T follicular helper cell (primary cell): ENCODE measurements around the gene NDUFS2.

Experiments used
- DNase-seq: peaks from one replicate; pipeline ENCODE4 v3.0.0-alpha.2; 2020; ENCODE audit warnings: low read depth

Gene NDUFS2

DNA sequence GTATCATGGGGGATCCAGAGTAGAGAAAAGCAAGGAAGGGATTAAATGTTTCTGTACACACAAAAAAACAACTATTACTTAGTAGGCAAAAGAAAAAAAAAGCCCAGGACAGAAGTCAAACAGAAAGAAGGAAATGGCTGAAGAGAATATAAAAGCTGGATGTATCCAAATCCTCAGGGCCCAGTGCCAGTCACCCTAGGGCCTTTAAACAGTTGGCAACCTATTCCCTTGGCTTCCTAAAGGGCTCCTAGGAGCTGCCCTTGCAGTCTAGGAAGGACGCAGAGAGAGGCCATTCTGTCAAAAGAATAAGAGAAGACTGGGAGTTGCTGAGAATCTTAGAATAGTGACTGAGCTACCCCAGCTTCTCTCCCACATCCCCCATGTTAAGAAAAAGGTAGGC lies 29.8 kb upstream of the NDUFS2 start:
- no peak for DNase-seq

DNA sequence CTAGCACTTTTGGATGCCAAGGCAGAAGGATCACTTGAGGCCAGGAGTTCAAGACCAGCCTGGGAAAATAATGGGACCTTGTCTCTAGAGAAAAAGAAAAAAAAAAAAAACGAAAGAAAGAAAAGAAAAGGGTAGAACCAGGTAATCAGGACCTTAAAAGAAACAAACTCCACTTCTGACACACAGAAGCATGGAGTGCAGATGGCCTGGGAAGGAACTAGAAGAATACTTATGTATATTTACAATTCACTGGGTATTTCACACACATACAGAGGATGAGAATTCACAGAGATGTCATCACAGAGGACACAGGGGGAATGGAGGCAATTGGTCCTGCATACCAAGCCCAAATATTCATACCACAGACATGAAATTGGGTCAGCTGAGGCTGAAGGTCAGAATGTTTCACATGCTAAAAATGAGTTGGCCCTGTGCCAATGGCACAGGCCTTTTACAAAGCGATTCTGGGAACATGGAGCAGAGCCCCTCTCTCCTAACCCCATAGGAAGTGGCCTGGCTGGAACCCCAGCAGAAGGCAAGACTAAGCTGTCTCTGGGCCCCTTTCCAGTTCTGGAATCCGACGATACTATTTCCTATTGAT lies 29.3 kb upstream of the NDUFS2 start:
- no peak for DNase-seq

DNA sequence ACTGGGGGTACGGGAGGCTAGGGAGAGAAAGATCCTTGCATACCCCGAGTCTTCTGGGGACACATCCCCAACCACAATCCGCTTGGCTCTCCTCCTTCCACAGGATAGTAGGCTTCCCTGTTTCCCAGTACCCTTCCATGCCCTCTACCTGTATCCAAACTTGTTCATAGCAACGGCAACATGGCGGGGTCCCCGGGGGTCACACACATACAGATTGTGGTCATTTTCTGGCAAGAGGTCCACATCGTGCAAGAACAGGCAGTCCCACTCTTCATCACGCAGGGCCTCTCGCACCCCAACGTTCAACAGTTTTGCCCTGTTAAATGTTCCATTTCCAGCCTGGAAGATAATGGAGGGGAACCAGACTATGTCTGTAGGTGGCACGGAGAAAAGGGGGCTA lies 28.5 kb upstream of the NDUFS2 start:
- DNase-seq = no peak

DNA sequence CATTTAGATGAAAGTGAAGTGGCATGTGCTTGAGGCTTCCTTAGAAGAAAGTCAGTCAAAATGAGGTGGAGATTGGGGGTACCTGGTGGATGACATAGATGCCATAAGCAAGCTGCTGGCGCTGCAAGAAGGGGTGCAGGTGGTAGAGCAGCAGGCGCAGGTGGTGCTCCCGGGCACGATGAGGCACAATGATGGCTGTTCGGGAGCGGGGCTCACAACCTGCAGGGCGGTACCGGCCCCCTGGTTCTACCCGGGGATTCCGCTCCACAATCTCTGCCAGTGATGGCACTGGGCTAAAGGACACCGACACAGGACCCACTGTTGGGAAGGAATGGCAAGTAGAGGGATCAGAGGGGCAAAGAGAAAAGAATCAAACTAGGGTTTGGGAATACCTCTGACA lies 27.3 kb upstream of the NDUFS2 start:
- DNase-seq = no peak

DNA sequence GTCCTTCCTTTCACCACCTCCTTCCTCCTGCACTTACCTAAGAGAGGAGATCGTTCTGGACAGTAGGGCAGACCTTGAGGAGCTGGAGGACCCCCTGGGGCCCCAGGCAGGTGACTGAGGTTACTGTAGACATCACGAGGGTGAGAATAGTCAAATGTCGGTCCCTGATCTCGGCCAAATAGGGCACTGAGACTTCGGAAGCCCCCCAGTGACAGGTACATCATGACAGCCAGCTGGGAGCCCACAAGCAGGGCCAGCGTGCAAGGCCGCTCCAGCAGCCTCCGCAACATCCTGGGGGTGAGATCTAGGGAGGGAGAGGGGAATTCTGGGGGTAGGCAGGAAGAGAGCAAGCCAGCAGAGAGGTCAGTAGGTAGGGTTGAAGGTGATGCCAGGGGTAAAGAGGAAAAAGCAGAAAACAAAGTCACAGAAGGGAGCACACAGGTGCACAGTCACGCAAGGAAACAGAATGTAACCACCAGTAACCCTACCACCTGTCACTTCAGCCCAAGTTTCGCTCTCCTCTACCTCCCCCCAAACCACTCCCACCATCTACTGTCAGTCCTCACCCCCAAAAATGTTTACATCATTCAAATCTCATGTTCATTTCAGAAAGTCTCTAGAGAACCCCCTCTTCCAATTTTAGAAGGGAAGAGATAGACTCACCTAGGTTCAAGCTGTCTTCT lies 26.3 kb upstream of the NDUFS2 start:
- no peak for DNase-seq

DNA sequence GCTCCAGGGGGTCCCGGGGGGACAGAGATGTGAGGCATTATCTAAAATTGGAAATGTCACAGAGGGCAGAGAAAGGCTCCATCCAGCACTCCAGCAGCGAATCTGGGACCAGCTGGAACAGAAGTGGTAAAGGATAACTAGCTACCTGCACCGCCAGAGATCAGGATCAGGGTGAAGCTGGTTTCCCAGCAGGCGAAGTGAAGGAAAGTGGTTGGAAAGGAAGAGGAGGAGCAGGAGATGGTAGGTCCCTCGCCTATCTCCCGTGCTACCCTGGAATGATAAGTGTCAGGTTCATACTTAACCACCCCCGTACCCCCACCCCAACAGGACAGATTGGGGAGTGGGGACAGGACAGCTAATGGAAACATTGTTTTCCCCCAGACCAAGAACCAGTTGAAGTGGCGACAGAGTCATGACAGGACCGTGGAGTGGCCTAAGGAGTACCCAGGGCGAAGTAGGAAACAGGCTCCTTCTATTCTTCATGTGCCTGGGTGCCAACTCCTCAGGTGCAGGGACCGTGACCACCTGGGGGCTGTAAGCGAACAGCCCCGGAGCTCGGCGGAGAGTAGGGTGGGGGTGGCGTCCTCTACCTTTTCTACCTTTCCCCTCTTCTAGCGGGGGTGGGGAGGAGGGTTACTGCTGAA lies 25.6 kb upstream of the NDUFS2 start:
- DNase-seq = no peak

DNA sequence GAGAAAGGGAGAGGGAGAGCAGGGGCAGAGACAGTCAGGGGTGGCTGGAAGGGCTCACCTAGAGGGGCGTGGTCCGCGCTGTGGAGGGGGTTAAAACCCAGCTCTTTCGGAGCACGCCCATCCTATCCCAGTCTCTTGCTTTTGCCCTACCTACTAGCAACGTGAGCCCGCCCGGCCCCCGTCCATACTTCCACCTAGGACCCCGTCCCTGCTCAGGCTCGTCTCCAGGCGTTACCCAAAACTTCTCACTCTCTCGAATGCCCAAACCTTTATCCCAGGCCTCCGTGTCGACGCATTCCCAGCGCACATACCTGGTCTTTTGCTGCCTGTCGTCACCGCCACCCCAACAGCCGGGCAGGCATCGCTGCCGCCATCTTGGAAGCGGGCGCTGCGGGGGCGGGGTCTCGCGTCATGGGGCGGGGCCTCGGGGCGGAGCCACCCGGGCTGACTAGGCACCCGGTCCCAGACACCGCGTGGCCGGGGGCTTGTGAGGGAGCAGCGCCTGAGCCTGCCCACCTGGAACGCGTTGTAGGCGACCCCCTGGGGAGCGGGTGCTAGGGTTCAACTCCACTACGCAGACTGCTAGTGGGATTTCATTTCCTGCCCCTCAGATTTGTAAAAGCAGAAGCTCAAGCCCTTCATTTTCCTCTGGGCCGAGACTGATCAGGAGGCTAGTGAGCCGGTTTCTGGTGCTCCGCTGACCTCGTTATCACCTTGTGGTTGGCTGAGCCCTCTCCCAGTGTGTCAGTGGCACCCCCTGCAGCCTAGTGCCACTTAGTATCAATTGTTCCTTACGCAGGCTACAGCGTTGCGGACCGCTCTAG lies 24.8 kb upstream of the NDUFS2 start, which contains the start of gene B4GALT3:
B4GALT3 (minus strand) TSS at position 396 of the 824 bp plus-strand sequence. CDS start 1,447 bp downstream, outside the sequence.
- peak; percentile 88 for DNase-seq

DNA sequence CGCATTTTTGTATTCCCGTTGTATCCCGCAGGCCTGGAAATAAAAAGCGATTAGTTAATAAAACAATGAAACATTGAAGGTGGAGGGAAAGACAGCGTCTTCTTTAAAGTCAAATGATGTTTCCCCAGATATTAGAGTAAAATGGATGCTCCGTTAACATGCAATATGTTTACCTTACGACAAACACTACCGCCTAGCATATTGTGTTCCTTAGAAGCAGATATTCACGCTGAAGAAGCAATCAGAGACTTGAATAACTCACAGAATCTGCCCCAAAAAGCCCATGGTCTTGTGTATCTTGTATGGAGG lies 24.3 kb upstream of the NDUFS2 start:
- no peak for DNase-seq

DNA sequence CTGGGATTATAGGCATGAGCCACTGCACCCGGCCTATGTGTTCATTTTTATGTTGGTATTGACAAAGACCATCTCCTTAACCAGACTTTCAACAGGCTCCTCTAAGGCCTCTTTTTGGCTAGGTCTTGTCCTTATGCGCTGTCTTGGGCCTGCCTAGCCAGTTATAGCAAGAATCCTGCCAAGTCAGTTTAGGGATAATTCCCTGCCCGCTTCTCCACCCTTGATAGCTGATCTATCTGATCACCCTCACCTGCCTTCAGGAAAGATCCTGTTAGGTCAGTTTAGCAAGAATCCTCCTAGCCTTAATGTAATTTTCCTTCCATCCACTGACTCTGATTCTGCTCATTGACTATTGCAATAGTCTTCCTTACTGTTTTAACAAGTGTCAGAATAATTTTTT lies 22.5 kb upstream of the NDUFS2 start:
- no peak for DNase-seq

DNA sequence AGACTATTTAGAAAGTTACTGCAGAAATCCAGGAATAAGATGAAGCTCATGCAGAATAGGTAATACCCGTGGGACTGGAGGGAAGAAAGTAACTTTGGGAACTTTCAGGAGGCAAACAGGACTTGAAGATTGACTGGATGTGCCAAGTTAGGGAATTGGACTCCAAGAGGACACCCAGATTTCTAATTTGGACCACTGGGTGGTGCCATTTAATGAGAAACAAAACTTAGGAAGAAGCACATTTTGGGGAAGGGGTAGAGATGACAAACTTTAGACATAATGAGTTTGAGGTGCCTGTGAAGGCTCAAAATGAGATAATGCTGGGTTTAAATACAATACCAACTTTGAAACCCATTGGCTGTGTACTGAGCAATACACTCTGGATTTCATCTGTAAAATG lies 21.5 kb upstream of the NDUFS2 start:
- no peak for DNase-seq

DNA sequence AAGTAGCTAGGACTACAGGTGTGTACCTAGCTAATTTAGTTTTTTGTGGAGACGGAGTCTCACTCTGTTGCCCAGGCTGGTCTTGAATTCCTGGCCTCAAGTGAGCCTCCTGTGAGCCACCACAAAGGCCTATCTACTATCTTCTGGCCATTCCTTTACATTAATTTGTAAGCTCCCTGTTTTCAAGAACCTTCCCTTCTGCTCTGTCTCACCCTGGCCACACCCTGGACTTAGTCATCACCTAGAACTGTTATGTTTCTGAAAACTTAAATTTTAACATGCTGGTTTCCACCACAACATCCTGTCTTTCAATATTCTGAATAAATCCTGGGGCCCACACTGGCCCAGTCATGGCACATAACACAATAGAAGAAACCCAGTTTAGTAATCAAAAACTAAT lies 20.0 kb upstream of the NDUFS2 start:
- peak; percentile 27 for DNase-seq

DNA sequence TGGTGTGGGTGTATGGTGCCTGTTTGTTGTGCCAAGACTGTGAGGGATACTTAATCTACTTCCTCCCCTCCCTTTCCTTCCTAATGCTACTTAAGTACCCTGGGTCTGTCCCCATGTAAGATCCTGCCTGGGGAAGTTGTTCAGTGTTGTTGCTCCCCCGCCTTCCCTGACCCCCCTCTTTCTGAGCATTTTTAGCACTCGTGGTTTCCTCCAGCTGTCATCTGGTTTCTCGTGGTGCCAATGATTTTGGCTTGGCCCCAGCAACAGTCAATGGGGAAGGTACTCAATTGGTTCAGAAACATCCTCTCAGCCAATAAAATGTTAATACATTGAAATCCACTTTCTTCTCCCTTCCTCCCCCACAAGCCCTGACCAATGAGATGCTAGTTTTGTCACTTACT lies 16.9 kb upstream of the NDUFS2 start:
- peak; percentile 75 for DNase-seq

DNA sequence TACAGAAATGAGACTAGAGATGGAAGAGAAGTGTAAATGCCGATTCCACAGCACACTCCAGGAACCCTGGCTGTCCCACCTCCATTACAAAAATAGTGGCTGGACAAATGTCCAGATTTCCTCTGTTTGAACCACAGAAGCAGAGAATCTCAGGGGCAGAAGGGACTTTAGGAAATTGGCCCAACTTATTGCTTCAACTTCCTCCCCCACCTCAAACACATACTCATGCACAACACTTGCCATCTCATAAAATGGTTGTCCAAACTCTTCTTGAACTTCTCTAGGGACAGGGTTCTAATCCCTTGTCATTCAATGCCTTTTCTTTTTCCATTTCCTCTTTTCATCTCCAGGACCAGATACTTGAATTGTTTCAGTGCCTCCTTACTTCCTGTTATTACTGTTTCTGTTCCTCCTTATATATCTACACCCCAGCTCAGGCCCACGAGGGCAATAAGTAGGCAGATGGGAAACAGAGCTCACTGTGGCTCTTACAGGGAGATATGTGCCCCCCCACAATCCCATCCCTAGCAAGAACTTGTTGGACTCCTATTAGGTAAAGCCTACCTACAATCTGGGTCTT lies 16.3 kb upstream of the NDUFS2 start:
- DNase-seq = no peak

DNA sequence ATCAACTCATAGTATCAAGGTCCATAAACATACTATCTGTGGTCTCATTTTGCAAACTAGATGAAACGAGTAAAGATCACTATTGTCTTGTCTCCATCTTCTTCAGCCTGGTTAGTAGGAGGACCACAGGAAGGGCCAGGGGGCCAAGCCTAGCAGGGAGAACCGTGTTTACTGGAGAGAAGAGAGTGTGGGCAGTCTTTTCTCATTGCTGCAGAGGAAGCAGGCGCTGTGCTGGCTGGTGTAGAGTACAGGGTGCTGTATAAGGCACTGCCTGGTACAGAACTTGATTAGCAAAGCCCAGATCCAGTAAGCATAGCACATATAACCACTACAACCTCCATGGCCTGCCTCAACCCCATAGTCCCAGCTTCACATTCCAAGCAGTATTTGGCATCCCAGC lies 14.9 kb upstream of the NDUFS2 start:
- no peak for DNase-seq

DNA sequence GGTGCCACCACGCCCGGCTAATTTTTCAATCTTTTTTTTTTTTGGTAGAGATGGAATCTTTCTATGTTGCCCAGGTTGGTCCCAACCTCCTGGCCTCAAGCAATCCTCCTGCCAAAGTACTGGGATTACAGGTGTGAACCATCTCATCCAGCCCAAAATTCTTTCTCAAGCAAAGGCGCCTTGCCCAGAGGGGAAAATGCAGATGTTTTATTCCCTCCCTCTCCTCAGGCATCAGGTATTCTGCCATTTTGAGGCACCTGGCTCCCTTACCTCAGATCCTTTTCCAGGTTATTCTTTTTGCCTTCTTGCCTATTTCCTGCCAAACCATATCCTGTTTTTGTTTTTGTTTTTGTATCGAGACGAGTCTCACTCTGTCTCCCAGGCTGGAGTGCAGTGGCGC lies 13.8 kb upstream of the NDUFS2 start:
- no peak for DNase-seq

DNA sequence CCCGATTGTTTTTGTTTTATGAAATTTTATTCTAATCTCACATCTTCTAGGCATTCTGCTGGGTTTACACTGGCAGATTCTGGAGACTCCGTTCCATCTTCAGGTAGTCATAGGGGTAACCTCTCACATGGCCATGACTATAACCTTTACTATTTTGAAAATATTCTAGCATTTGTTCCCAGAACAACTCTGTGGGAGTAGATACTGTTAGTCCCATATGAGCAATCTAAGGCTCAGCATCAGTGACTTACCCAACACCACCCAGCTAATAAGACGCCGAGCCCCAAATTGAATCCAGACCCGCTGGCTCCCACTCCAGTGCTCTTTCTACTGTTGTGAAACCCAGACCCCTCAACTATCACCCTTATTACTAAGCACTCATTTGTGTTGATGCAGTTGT lies 13.1 kb upstream of the NDUFS2 start:
- DNase-seq = no peak

DNA sequence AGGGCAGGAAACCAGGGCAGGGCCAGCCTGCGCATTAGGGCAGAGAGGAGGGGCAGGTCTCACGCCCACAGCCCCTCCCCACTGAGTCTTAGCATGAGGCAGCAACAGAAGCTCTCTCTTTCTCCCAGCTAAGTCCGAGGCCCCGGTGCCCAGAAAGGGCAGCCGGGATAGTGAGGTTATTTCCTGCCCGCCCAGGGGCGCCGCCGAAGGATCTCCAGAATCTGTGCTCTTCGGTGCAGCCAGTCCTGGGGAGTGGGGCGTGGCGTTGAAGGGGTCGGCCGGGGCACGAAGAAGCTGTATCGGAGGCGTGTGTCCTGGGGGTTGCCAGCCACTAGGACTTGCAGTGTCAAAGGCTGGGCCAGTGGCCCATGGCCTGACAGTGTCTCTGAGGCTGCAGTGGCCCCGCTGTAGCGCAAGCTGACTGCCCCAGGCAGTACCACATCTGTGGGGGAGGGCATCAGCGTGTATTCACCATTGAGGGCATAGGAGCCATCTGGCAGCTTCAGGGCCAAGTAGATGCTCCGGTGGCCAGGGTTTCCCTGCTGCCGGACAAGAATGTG lies 11.1 kb upstream of the NDUFS2 start:
- no peak for DNase-seq

DNA sequence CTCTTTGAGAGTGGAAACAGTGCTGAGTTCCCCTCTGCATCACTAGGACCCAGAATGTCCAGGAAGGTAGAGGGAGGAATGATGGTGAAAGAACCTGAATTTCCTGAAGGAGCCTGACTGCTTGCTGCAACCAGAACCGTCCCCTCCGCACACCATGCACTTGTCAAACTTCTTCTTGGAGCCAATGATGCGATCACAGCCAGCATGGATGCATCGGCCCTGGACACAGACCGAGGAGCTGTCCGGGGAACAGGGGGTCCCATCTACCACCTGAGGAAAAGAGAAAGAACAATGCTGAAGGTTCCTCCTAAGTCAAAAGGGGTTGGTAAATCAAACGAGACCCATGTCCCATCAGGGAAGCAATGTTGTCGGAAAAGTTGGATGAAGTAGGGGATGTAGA lies 10.2 kb upstream of the NDUFS2 start:
- DNase-seq = no peak

DNA sequence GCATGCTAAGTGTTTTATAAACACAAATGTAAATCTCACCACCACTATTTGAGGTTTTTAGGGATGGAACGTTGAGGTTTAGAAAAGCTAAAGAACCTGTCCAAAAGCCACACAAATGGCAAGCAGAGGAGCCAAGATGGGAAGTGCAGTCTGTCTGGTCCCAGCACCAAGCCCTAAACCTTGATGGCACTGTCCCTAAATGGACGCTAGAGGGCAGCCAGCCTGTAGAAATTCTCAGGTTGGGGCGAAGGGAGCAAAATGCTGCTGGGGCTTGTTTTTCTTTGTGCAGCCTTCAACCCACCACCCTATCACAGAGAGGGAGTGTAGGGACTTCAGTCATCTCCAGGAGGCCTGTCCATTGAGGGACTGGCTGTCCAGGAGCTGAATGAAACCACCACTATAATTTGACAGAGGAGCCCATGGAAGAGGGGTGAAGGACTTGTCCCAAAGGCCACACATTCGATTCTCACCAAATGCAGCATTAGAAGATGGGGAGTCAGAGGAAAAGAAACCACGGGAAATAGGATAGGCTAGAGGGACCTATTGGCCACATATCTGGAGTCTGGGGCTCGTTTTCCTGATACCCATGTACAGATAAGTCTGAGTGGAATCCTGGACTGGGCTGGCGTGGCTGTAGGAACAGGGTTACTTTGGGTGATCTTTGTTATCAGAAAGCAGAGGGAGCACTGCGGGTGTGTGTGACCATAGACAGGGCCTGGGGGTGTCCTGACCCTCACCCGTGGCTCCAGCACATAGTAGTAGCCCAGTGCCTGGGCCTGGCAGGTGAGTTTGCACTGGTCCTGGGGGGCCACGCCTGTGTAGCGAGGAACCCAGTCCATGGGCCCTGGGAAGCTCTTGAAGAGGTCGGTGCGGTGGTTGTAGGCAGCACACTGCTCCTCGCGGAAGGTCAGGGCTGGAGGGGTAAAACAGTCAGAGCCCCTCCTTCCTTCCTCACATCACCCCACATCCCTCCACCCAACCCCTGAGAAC lies 9.4 kb upstream of the NDUFS2 start:
- peak; percentile 49 for DNase-seq

DNA sequence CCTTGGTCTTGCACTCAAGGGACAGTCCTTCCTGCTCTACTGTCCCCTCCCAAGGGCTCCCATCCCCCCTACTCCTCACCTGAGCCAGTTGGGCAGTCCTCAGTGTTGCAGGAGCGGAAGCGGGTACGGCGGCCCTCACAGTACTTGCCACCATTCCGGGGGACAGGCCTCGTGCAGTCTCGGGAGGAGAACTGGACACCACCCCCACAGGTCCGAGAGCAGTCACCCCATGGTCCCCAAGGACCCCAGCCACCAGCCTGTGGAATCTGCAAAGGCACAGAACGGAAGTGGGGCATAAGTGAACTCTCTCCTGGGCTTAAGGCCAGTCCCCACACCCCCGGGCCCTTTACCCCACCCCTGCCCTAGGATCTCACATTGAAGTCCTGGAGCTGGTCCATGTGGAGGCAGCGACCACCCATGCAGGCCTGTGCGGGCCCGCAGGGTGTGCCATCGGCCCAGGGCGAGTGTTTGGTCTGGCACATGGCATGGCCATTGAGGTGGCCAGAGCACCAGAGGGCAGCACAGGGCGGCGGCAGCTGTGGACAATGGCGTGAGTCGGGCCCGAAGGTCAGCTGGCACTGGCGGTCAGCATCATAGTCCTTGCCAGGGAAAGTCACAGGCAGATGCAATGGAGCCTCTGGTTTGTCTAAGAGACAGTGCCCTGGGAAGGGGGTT lies 8.5 kb upstream of the NDUFS2 start:
- DNase-seq = no peak
